MM.1S (cell line): ENCODE measurements around the gene LHX5.

ENCODE experiments used
- EZH2 ChIP-seq: fragments of 300-600 bp; sonication (generic); optimal IDR thresholded peaks from 2 replicates; pipeline ENCODE3; 2017; ENCODE audit warnings: low read depth, mild to moderate bottlenecking, antibody characterized with exemption, low read length, mixed read lengths
- TF ChIP-seq, protein P1 (sequence below): fragments of 300-600 bp; sonication (generic); IDR thresholded peaks from 2 replicates; pipeline ENCODE4 v1.5.1; 2016; ENCODE audit warnings: antibody characterized with exemption, low read length, mixed read lengths

DNA sequence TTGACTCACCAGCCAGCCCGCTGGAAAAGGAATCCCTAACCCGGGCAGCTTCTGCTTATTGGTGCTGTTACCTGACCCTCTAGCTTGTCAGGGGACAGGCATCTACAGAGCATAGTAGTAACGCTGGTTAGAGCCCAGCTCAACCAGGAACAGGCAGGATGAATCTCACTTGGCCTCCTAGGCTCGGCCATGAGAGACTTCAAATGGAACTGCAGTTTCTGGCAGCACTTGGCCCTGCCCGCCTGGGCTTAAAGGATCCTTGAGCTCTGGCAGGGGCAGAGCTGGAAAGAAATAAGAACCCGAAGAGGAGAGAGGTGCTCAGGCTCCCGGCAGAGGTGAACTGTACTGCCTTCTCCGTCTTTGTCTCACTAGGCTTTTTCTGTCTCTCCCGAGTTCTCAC lies 2.3 kb upstream of the LHX5 start:
- TF ChIP-seq, protein P1, sequence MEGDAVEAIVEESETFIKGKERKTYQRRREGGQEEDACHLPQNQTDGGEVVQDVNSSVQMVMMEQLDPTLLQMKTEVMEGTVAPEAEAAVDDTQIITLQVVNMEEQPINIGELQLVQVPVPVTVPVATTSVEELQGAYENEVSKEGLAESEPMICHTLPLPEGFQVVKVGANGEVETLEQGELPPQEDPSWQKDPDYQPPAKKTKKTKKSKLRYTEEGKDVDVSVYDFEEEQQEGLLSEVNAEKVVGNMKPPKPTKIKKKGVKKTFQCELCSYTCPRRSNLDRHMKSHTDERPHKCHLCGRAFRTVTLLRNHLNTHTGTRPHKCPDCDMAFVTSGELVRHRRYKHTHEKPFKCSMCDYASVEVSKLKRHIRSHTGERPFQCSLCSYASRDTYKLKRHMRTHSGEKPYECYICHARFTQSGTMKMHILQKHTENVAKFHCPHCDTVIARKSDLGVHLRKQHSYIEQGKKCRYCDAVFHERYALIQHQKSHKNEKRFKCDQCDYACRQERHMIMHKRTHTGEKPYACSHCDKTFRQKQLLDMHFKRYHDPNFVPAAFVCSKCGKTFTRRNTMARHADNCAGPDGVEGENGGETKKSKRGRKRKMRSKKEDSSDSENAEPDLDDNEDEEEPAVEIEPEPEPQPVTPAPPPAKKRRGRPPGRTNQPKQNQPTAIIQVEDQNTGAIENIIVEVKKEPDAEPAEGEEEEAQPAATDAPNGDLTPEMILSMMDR, result no peak
- no peak for TF ChIP-seq EZH2
